Fibroblast of skin of right biceps (primary cell): Measurements from ENCODE around the gene CYP4F12.

ENCODE experiments used
- DNase-seq: peaks from one replicate; pipeline ENCODE4 v3.0.0-alpha.2; 2013

CYP4F12 gene, protein sequence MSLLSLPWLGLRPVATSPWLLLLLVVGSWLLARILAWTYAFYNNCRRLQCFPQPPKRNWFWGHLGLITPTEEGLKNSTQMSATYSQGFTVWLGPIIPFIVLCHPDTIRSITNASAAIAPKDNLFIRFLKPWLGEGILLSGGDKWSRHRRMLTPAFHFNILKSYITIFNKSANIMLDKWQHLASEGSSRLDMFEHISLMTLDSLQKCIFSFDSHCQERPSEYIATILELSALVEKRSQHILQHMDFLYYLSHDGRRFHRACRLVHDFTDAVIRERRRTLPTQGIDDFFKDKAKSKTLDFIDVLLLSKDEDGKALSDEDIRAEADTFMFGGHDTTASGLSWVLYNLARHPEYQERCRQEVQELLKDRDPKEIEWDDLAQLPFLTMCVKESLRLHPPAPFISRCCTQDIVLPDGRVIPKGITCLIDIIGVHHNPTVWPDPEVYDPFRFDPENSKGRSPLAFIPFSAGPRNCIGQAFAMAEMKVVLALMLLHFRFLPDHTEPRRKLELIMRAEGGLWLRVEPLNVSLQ

GRCh38 chr19:15672580-15673175, at the start of gene CYP4F12:
CYP4F12 (plus strand) TSS chr19:15673087; CDS start chr19:15673530, 443 bp downstream.
- DNase-seq = no peak

DNA sequence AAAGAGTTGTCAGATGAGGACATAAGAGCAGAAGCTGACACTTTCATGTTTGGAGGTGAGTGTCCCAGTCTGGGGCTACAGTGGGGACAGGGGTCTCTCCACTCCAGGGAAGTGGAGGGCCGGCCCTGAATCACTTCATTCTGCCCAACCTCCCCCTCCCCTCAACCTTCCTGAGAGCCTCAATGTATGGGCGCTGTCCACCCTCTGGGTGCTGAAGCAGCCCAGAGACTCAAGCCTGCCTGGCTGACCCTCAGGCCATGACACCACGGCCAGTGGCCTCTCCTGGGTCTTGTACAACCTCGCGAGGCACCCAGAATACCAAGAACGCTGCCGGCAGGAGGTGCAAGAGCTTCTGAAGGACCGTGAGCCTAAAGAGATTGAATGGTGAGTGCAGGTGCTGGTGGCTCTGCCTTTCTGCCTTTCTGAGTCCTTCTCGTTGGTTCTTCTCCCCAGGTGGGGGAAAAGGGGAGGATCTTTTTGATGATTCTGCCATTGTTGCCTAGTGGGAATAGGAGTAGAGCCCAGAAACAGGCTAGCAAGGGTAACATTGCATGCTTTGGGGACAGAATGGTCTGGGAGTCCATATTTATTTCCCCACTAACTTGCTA, 49.1 kb upstream of the CYP4F12 start:
- no peak for DNase-seq

DNA sequence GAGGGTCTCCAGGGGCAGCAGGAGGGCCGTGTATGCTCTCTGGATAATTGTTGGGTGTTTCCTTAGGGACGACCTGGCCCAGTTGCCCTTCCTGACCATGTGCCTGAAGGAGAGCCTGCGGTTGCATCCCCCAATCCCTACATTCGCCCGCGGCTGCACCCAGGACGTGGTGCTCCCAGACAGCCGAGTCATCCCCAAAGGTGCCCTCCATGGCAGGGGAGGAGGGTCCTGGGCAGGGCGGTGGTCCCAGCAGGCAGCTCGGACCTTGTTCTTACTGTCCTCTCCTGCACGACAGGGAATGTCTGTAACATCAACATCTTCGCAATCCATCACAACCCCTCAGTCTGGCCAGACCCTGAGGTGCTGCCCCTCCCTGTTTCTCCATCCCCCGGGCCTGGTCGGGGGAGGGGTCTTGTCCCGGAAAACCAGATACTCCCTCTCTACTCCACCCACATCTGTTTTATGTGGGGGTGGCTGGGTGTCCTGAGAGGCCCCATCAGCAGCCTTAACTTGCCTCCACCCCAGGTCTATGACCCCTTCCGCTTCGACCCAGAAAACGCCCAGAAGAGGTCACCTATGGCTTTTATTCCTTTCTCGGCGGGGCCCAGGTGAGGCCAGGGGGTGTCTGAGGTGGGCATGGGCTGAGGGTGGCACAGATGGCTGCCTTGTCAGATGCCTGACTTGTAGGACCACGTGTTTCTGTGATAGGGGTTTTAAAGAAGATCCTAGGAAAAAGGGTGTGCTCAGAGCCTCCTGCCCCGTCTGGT, 44.5 kb upstream of the CYP4F12 start:
- DNase-seq = no peak

GRCh38 chr19:15629003-15629880, 43.6 kb upstream of the CYP4F12 start:
- peak; percentile 42 for DNase-seq

- DNase-seq = peak; percentile 15
These were observed 41.1 kb upstream of the CYP4F12 start for GRCh38 chr19:15631817-15632216.

DNA sequence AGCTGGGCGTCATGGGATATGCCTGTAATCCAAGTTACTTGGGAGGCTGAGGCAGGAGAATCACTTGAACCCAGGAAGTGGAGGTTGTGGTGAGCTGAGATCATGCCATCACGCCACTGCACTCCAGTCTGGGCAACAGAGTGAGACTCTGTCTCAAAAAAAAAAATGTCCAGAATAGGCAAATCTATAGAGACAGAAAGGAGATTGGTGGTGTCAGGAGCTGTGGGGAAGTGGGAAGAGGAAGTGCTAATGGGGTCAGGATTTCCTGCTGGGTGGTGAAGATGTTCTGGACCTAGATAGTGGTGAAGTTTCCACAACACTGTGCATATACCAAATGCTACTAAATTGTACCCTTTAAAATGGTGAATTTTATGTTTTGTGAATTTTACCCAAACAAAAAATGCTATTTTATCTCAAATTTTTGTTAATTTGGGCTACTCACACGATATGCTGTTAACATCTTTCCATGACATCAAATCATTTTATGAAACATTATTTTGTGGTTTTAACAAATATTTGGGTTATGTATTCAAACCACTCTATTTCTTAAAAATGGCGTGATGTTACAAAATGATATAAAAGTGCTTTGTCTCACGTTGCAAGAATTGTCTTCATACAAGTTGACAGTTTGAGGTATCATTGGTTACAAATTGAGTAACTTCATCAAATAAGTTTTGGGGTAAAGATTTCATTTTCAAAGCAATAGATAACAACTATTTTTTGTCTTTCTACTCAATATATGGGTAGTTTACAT, 39.6 kb upstream of the CYP4F12 start:
- DNase-seq = no peak

DNA sequence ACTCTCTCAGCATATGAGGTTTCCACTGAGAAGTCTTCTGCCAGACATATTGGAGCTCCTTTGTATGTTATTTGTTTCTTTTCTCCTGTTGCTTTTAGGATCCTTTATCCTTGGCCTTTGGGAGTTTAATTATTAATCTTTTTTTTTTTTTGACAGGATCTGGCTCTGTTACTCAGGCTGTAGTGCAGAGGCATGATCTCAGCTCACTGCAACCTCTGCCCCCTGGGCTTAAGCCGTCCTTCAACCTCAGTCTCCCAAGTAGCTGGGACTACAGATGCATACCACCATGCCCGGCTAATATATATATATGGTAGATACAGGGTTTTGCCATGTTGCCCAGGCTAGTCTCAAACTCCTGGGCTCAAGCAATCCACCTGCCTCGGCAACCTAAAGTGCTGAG, 38.8 kb upstream of the CYP4F12 start:
- no peak for DNase-seq

DNA sequence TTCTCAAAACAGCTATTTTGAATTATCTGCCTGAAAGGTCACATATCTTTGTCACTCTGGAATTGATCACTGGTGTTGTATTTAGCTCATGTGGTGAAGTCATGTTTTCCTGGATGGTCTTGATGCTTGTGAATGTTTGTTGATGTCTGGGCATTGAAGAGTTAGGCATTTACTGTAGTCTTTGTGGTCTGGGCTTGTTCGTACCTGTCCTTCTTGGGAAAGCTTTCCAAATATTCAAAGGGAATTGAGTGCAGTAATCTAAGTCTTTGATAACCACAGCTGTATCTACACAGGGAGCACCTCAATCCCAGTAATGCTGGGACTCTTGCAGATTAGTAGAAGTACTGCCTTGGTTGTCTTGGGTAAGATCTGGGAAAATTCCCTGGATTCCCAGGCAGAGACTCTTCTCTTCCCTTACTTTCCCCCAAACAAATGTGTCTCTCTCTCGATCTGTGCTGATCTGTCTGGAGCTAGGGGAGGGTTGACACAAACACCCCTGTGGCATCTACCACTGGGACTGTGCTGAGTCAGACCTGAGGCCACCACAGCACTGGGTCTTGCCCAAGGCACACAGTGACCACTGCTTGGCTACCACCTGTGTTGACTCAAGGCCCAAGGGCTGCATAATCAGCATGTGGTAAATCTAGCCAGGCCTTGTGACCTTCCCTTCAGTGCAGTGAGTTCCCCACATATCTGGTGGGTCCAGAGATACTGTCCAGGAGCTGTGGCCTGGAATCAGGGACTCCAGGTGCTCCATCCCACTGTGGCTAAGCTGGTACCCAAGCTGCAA, 37.7 kb upstream of the CYP4F12 start:
- no peak for DNase-seq

- no peak for DNase-seq
These were observed 36.9 kb upstream of the CYP4F12 start for GRCh38 chr19:15636026-15636425.

- DNase-seq = no peak
These were observed 33.3 kb upstream of the CYP4F12 start for GRCh38 chr19:15639596-15639995.

DNA sequence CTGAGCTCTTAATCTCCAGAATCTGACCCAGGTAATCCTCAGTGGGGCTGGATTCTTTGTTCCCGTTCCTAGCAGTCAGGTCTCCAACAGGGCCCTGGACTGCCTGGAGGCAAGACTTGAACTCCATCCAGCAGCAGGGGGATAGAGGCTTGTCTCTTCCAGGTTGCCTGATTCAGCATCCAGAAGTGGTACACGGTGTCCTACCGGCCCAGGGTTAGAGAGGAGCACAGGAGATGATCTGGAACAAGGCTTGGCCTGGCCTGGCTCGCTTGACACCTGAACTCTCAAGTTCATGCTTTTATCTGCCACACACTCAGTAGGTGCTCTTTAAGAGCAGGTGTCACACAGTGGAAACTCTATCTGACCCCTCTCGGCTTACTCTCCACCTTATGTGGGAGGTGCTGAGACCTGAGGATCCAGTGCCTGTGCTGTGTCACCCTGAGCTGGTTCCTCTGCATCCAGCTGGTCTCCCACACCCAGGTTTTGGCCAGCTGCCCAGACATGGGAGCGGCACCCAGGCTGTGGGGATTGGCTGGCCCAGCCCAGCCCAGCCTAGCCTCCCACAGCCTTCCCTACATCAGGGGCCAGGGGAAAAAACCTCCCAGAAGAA, 32.5 kb upstream of the CYP4F12 start, which contains the start of gene CYP4F3:
TSS of gene CYP4F3 (plus strand) at position 604 of the 610 bp plus-strand sequence. CDS start 519 bp downstream, outside the sequence.
- DNase-seq = no peak

GRCh38 chr19:15640904-15641597, 31.8 kb upstream of the CYP4F12 start:
- DNase-seq = no peak

GRCh38 chr19:15641901-15642491, 30.9 kb upstream of the CYP4F12 start:
- DNase-seq = no peak

DNA sequence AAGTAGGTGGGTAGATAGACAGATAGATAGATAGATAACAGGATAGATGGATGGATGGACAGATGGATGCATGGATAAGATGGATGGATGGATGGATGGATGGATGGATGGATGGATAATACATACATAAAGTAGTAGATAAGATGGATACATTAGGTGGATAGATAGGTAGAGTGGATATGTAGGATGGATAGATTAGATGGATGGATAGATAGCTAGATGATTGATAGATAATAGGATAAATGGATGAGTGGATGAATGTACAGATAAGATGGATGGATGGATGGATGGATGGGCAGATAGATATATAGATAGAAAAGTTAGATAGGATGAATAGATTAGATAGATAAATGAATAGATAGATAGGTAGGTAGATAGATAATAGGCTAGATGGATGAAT, 30.1 kb upstream of the CYP4F12 start:
- DNase-seq = no peak

DNA sequence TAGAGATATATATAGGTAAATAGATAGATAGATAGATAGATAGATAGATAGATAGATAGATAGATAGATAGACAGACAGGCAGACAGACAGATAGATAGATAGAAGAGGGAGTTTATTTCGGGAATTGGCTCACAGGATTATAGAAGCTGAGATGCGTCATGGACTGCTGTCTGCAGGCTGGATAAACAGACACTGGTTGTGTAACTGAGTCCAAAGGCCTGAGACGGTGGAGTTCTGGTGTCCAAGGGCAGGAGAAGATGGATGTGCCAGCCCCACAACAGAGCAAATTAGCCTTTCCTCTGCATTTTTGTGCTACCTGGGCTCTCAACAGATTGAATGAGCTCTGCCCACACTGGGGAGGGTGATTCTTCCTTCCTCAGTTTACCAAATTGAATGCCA, 29.5 kb upstream of the CYP4F12 start:
- no peak for DNase-seq

DNA sequence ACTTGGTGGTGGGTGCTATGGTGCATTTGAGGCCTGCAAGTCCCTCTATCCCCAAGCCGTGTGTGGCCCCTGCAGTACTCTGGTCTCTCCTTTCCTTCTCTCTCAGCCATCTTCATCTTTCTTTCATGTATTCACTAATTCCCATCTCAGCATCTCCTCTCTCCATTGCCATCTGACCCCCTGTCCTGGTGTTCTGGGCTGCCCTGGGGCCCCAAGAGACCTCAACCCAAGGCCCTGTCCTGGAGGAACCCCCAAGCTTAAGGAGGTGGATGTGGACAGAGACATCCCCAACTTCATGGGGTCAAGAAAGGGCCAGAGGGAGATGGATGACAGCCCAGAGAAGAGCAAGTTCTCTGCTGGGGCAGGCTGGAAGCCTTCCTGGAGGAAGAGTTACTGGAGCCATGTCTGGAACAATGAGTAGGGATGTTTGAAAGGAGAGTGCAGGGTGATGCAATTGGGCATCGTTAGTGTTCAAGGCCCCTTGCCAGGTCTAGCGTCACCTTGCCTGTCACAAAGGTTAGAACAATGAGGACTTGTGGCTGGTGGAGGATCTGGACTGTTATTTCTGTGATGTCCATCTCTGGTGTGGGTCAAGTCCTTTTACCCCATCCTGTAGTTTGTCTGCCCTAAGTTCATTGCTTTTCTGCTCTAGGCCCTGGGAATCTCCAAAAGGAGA, 28.7 kb upstream of the CYP4F12 start:
- no peak for DNase-seq

DNA sequence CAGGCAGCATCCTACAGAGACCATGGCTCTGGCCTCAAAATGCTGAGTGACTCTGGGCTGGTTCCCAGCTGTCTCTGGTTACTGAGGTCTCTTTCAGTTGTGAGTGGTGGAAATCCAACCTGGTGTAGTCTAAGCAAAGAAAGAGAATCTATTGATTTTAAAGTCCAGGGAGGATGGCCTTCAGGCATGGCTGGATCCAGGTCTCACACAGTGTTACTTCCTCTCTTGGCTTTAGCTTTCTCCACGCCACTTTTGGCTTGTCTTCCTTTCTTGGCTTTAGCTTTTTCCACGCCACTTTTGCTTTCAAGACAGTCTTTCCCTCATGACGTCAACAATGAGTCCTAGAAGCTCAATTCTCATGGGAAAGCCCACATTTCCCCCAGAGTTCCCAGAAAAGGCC, 28.1 kb upstream of the CYP4F12 start:
- DNase-seq = no peak

DNA sequence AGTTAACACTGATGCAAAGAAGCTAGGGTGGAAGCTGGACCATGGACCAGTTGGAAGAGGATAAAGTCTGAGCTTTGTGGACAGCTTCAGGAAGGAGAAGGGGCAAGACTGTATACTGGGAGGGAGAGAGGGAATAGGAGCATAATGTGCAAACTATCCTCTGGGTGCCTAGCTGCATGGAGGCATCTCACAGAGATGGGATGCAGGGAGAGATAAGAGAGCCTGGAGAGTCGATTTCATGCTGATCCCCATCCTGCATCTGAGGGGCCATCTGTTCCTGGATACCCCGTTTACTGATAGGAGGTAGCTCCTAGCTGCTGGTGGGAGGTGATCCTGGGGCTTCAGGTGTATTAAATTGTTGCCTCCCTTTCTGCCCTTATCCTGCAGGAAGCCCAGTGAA, 23.4 kb upstream of the CYP4F12 start:
- no peak for DNase-seq
